Liver (tissue), 9 donors: ENCODE results near the gene TMPRSS6. TPM values are rescaled to one million over a fixed set of nuclear protein-coding genes. Genes with fewer than 3 reads are reported as not detected.

Source experiments
- DNase-seq: peaks from one replicate; pipeline ENCODE4 v3.0.0-alpha.2; 2017; ENCODE audit warnings: low spot score
- H3K27ac ChIP-seq, 2 donors: one replicate each; pipeline ENCODE4 v1.7.0; 2013; ENCODE audit warnings: inconsistent platforms in 2 of 2, low read length in 2 of 2, control low read depth in 1 of 2, low read depth in 1 of 2, mild to moderate bottlenecking in 1 of 2
- H3K27me3 ChIP-seq, 4 donors: one replicate each; pipeline versions ENCODE4 v1.6.1 to v1.7.0; 2013; ENCODE audit warnings: low read length in 3 of 4, inconsistent platforms in 1 of 4, mild to moderate bottlenecking in 1 of 4, moderate library complexity in 1 of 4; ENCODE audit not compliant: control insufficient read depth in 4 of 4, insufficient read depth in 4 of 4
- H3K36me3 ChIP-seq, 4 donors: one replicate each; pipeline versions ENCODE4 v1.6.1 to v1.7.0; 2013; ENCODE audit warnings: low read length in 3 of 4, mild to moderate bottlenecking in 3 of 4, low read depth in 1 of 4, moderate library complexity in 1 of 4; ENCODE audit not compliant: control insufficient read depth in 4 of 4, insufficient read depth in 3 of 4
- H3K4me1 ChIP-seq, 4 donors: one replicate each; pipeline versions ENCODE4 v1.6.1 to v1.7.0; 2013; ENCODE audit warnings: low read length in 3 of 4, mild to moderate bottlenecking in 3 of 4, moderate library complexity in 1 of 4; ENCODE audit not compliant: control insufficient read depth in 4 of 4, insufficient read depth in 4 of 4
- H3K4me3 ChIP-seq, 3 donors: one replicate each; pipeline versions ENCODE4 v1.6.1 to v1.7.0; 2013; ENCODE audit warnings: low read length in 3 of 3, control low read depth in 1 of 3, low read depth in 1 of 3, mild to moderate bottlenecking in 1 of 3
- H3K9ac ChIP-seq, 2 donors: one replicate each; pipeline ENCODE4 v1.7.0; 2013; ENCODE audit warnings: low read length in 2 of 2, mild to moderate bottlenecking in 2 of 2, moderate library complexity in 2 of 2, control low read depth in 1 of 2, low read depth in 1 of 2
- H3K9me3 ChIP-seq, 4 donors: one replicate each; pipeline versions ENCODE4 v1.6.1 to v1.7.0; 2013; ENCODE audit warnings: low read length in 3 of 4; ENCODE audit not compliant: control insufficient read depth in 4 of 4
- CTCF ChIP-seq: fragments of 150-350 bp; IDR thresholded peaks from 2 replicates; pipeline ENCODE4 v1.5.1; 2017; ENCODE audit warnings: improper control_type of control experiment, low read depth, low read length; ENCODE audit not compliant: missing input control
- EGR1 ChIP-seq, 2 donors: IDR thresholded peaks; 2 replicates each; pipeline ENCODE4 v1.6.1; 2016 to 2018; ENCODE audit warnings: antibody characterized with exemption in 2 of 2, low read depth in 2 of 2
- FOXA1 ChIP-seq: IDR thresholded peaks from 2 replicates; pipeline ENCODE4 v1.6.1; 2016; ENCODE audit warnings: antibody characterized with exemption
- FOXA2 ChIP-seq: IDR thresholded peaks from 2 replicates; pipeline ENCODE4 v1.6.1; 2016; ENCODE audit warnings: antibody characterized with exemption
- GABPA ChIP-seq, 2 donors: IDR thresholded peaks in 1 of 2; conservative IDR thresholded peaks in 1 of 2; 2 replicates each; pipeline ENCODE4 v1.6.1; 2016; ENCODE audit warnings: antibody characterized with exemption in 2 of 2, mild to moderate bottlenecking in 1 of 2, moderate library complexity in 1 of 2
- HNF4A ChIP-seq, 2 donors: conservative IDR thresholded peaks; 2 replicates each; pipeline ENCODE4 v1.6.1; 2016; ENCODE audit warnings: antibody characterized with exemption in 2 of 2, mild to moderate bottlenecking in 2 of 2
- HNF4G ChIP-seq: IDR thresholded peaks from 2 replicates; pipeline ENCODE4 v1.6.1; 2016; ENCODE audit warnings: antibody characterized with exemption
- JUND ChIP-seq, 2 donors: IDR thresholded peaks; 2 replicates each; pipeline ENCODE4 v1.6.1; 2016; ENCODE audit warnings: antibody characterized with exemption in 2 of 2
- MAX ChIP-seq: IDR thresholded peaks from 2 replicates; pipeline ENCODE4 v1.6.1; 2016; ENCODE audit warnings: antibody characterized with exemption
- RAD21 ChIP-seq, 2 donors: IDR thresholded peaks; 2 replicates each; pipeline ENCODE4 v1.6.1; 2016; ENCODE audit warnings: antibody characterized with exemption in 2 of 2, mild to moderate bottlenecking in 2 of 2
- RXRA ChIP-seq, 2 donors: IDR thresholded peaks; 2 replicates each; pipeline ENCODE4 v1.6.1; 2017 to 2018; ENCODE audit warnings: antibody characterized with exemption in 2 of 2, mild to moderate bottlenecking in 1 of 2
- SP1 ChIP-seq: IDR thresholded peaks from 2 replicates; pipeline ENCODE4 v1.6.1; 2018; ENCODE audit warnings: antibody characterized with exemption, mild to moderate bottlenecking
- TAF1 ChIP-seq: conservative IDR thresholded peaks from 2 replicates; pipeline ENCODE4 v1.6.1; 2016; ENCODE audit warnings: antibody characterized with exemption, mild to moderate bottlenecking
- YY1 ChIP-seq: IDR thresholded peaks from 2 replicates; pipeline ENCODE4 v1.6.1; 2016; ENCODE audit warnings: antibody characterized with exemption, mild to moderate bottlenecking
- ZBTB33 ChIP-seq: IDR thresholded peaks from 2 replicates; pipeline ENCODE4 v1.6.1; 2016; ENCODE audit warnings: antibody characterized with exemption
- WGBS: extraction: QIAGEN DNeasy Blood & Tissue Kit; methylation state at CpG from one replicate; pipeline ENCODE4 v1.1.7; 2013; 5-methylcytosine and 5-hydroxymethylcytosine counted together
- polyA plus RNA-seq, 2 donors: library from polyadenylated mRNA; stranded (reverse) in 1 of 2; unstranded in 1 of 2; fragments of 200-250 nt in 1 of 2; fragments of >200 nt in 1 of 2; fragmentation: Nextera tagmentation in 1 of 2; extraction: Ambion mirVana in 1 of 2; gene quantifications; one replicate each; pipeline versions ENCODE4 v1.2.1 to v1.2.3, GENCODE V29; 2013 to 2015
- total RNA-seq, 2 donors: library from RNA; depleted of rRNA; stranded (reverse); fragments of >200 nt; gene quantifications; one replicate each; pipeline ENCODE4 v1.2.3, GENCODE V29; 2014
- TF ChIP-seq, protein P1 (sequence below): IDR thresholded peaks from 2 replicates; pipeline ENCODE4 v1.6.1; 2016; ENCODE audit warnings: antibody characterized with exemption
- TF ChIP-seq, protein P2 (sequence below): IDR thresholded peaks from 2 replicates; pipeline ENCODE4 v1.6.1; 2016; ENCODE audit warnings: antibody characterized with exemption, mild to moderate bottlenecking
- donor health status: healthy.
- donor health status: healthy.
- donor health status: healthy.
- donor health status: healthy.
- donor health status: healthy.

The TMPRSS6 gene
- total and polyA plus RNA-seq, 4 donors: 12.6 to 47.1 (median 39.9) TPM

DNA sequence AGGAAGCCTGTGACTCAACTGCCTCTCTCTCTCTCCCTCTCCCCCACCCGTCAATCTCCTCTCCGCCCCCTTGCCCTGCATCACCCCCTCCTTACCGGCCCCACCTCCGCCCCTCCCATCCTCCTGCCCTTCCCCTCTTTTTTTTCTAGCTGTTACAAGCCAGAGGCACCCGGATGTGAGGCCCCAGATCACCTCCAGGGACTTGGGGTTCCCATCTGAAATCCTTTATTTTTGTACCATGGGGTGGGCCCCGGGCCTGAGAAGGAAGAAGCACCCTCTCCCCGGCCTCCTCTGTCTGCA lies 47.2 kb downstream of the TMPRSS6 start:
- Histone ChIP-seq H3K9ac (no peak overlapping the region), H3K27ac (no peak overlapping the region), H3K9me3 (no peaks in the 10 kb centered on the region), H3K27me3 (no peaks in the 10 kb centered on the region), H3K36me3 (peaks cover 0 to 17% (median under 1%) of the 10 kb centered on the region in 4 donors), H3K4me1 (no peaks in the 10 kb centered on the region), H3K4me3 (no peak overlapping the region)
- WGBS: 62% methylated on average over 7 of the region's 7 CpGs
- TF ChIP-seq FOXA1 (no peak), RXRA (IDR thresholded peaks at IDR 0.05) (no peak), HNF4G (no peak), ZBTB33 (no peak), JUND (IDR thresholded peaks at IDR 0.05) (no peak), CTCF (no peak), HNF4A (conservative IDR thresholded peaks at IDR 0.05) (no peak), YY1 (no peak), GABPA (IDR thresholded peaks at IDR 0.05 in 1 of 2, conservative IDR thresholded peaks at IDR 0.05 in 1 of 2) (no peak), TAF1 (no peak), SP1 (no peak), FOXA2 (no peak), RAD21 (IDR thresholded peaks at IDR 0.05) (no peak), EGR1 (IDR thresholded peaks at IDR 0.05; ENCODE audit: low read depth in 2 of 2) (no peak), MAX (no peak)
- TF ChIP-seq, protein P1, sequence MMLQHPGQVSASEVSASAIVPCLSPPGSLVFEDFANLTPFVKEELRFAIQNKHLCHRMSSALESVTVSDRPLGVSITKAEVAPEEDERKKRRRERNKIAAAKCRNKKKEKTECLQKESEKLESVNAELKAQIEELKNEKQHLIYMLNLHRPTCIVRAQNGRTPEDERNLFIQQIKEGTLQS: no peak
- TF ChIP-seq, protein P2, sequence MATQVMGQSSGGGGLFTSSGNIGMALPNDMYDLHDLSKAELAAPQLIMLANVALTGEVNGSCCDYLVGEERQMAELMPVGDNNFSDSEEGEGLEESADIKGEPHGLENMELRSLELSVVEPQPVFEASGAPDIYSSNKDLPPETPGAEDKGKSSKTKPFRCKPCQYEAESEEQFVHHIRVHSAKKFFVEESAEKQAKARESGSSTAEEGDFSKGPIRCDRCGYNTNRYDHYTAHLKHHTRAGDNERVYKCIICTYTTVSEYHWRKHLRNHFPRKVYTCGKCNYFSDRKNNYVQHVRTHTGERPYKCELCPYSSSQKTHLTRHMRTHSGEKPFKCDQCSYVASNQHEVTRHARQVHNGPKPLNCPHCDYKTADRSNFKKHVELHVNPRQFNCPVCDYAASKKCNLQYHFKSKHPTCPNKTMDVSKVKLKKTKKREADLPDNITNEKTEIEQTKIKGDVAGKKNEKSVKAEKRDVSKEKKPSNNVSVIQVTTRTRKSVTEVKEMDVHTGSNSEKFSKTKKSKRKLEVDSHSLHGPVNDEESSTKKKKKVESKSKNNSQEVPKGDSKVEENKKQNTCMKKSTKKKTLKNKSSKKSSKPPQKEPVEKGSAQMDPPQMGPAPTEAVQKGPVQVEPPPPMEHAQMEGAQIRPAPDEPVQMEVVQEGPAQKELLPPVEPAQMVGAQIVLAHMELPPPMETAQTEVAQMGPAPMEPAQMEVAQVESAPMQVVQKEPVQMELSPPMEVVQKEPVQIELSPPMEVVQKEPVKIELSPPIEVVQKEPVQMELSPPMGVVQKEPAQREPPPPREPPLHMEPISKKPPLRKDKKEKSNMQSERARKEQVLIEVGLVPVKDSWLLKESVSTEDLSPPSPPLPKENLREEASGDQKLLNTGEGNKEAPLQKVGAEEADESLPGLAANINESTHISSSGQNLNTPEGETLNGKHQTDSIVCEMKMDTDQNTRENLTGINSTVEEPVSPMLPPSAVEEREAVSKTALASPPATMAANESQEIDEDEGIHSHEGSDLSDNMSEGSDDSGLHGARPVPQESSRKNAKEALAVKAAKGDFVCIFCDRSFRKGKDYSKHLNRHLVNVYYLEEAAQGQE: no peak
- DNase-seq: no peak
